ENCODE measurements around the gene RBMS2. TPM values are rescaled to one million over a fixed set of nuclear protein-coding genes. Genes with fewer than 3 reads are reported as not detected.
A peak's percentile ranks its signal among the peaks of the same experiment; 100 is the strongest.
"Not testable (repeated sequence)": the region's sequence is repeated elsewhere in the genome, so short reads cannot be mapped to it uniquely, and the experiment has no call there.

The RBMS2 gene
- total and polyA plus RNA-seq, 7 experiments from 2014 or later = 0.81 to 12.8 (median 5.1) TPM

GRCh38 chr12:56565510-56566101 lies 44.0 kb downstream of the RBMS2 start:
- CTCF ChIA-PET = interaction anchor here (0.6 to 1.4 kb wide), 3 partner anchors 15 to 52 kb away, joined by 3 to 6 read pairs (median 3); no protein-coding TSS in a partner anchor
- POLR2A ChIA-PET = no interaction called here
- Histone ChIP-seq H3K4me1 (ENCODE audit: control insufficient read depth in 2 of 2, insufficient read depth in 2 of 2, low read length in 2 of 2) (peaks cover 8 to 21% of the 10 kb centered on the region in 2 donors), H3K36me3 (ENCODE audit: control insufficient read depth in 2 of 3, insufficient read depth in 3 of 3, low read length in 3 of 3) (no peaks in the 10 kb centered on the region), H3K9me3 (ENCODE audit: control insufficient read depth in 2 of 3, low read length in 3 of 3) (no peaks in the 10 kb centered on the region), H3K27ac (ENCODE audit: low read depth, low read length) (peak overlapping the region; percentile 33), H3K4me3 (ENCODE audit: low read length) (peak overlapping the region; percentile 38), H3K27me3 (ENCODE audit: control insufficient read depth in 2 of 2, insufficient read depth in 2 of 2, low read length in 2 of 2) (no peaks in the 10 kb centered on the region)
- intact Hi-C loops (cut with micrococcal nuclease) = no loop called here
- Mint-ChIP-seq H3K9me3 (no peaks in the 10 kb centered on the region), H3K36me3 (no peaks in the 10 kb centered on the region), H3K27ac (peak overlapping the region in 8 of 9 donors; percentile 20 to 77 (median 56)), H3K27me3 (no peaks in the 10 kb centered on the region), H3K4me1 (peaks cover 20 to 31% (median 28%) of the 10 kb centered on the region in 7 donors), H3K4me3 (peak overlapping the region; percentile 45 to 79 (median 64))
- DNase-seq = peak in 4 of 9 donors; percentile 15 to 39 (median 24)
- ATAC-seq = peak; percentile 40

GRCh38 chr12:56568146-56568545 lies 46.5 kb downstream of the RBMS2 start:
- POLR2A ChIA-PET = interaction anchor here (0.6 kb wide), 1 partner anchor 47 kb away, joined by 5 read pairs; no protein-coding TSS in a partner anchor

GRCh38 chr12:56571121-56571520 lies 49.5 kb downstream of the RBMS2 start:
- POLR2A ChIA-PET = interaction anchor here (0.6 to 1.9 kb wide), 3 partner anchors 67 to 1020 kb away, joined by 3 to 6 read pairs (median 4); partner anchors contain the start of gene ATP5F1B
- peaks cover 0 to 22% of the 10 kb centered on the region in 2 donors for H3K4me1 ChIP-seq (ENCODE audit: control insufficient read depth in 2 of 2, insufficient read depth in 2 of 2, low read length in 2 of 2)
- H3K36me3 Mint-ChIP-seq = no peaks in the 10 kb centered on the region

More at GRCh38 chr12:56568146-56568545, 46.5 kb downstream of the RBMS2 start:
- Histone ChIP-seq H3K9me3 (ENCODE audit: control insufficient read depth in 2 of 3, low read length in 3 of 3) (no peaks in the 10 kb centered on the region), H3K4me3 (ENCODE audit: low read length) (no peak overlapping the region), H3K27me3 (ENCODE audit: control insufficient read depth in 2 of 2, insufficient read depth in 2 of 2, low read length in 2 of 2) (no peaks in the 10 kb centered on the region), H3K27ac (ENCODE audit: low read depth, low read length) (no peak overlapping the region), H3K36me3 (ENCODE audit: control insufficient read depth in 2 of 3, insufficient read depth in 3 of 3, low read length in 3 of 3) (no peaks in the 10 kb centered on the region), H3K4me1 (ENCODE audit: control insufficient read depth in 2 of 2, insufficient read depth in 2 of 2, low read length in 2 of 2) (peaks cover 8 to 31% of the 10 kb centered on the region in 2 donors)
- Mint-ChIP-seq H3K36me3 (no peaks in the 10 kb centered on the region), H3K27me3 (no peaks in the 10 kb centered on the region), H3K9me3 (no peaks in the 10 kb centered on the region), H3K4me1 (peaks cover 20 to 41% (median 34%) of the 10 kb centered on the region in 7 donors), H3K27ac (no peak overlapping the region), H3K4me3 (no peak overlapping the region)
- intact Hi-C loops (cut with micrococcal nuclease) = no loop called here
- ATAC-seq (no peak), DNase-seq (no peak)
- CTCF ChIA-PET = interaction anchor here (1.1 kb wide), 1 partner anchor 47 kb away, joined by 3 read pairs; no protein-coding TSS in a partner anchor

GRCh38 chr12:56572288-56572687 lies 50.7 kb downstream of the RBMS2 start:
- no peaks in the 10 kb centered on the region for H3K9me3 ChIP-seq (ENCODE audit: control insufficient read depth in 2 of 3, low read length in 3 of 3)
- ChIA-PET POLR2A (interaction anchor here (1.6 kb wide), 1 partner anchor 9 kb away, joined by 5 read pairs; no protein-coding TSS in a partner anchor), CTCF (interaction anchor here (0.6 to 4.3 kb wide), 4 partner anchors 9 to 94 kb away, joined by 3 to 39 read pairs (median 4); no protein-coding TSS in a partner anchor)
- ATAC-seq (no peak), DNase-seq (no peak)
- peaks cover 0 to 22% of the 10 kb centered on the region in 2 donors for H3K4me1 ChIP-seq (ENCODE audit: control insufficient read depth in 2 of 2, insufficient read depth in 2 of 2, low read length in 2 of 2)
- no peaks in the 10 kb centered on the region for H3K27me3 ChIP-seq (ENCODE audit: control insufficient read depth in 2 of 2, insufficient read depth in 2 of 2, low read length in 2 of 2)
- H3K4me1 Mint-ChIP-seq = peaks cover 7 to 27% (median 21%) of the 10 kb centered on the region in 7 donors
- H3K4me3 ChIP-seq (ENCODE audit: low read length) = no peak overlapping the region
- no peak overlapping the region for H3K27ac ChIP-seq (ENCODE audit: low read depth, low read length)
- peaks cover 0 to 1% (median 0%) of the 10 kb centered on the region in 11 donors for H3K9me3 Mint-ChIP-seq
- H3K27ac Mint-ChIP-seq = peak overlapping the region in 1 of 9 donors; percentile 84
- no peaks in the 10 kb centered on the region for H3K27me3 Mint-ChIP-seq
- intact Hi-C loops (cut with micrococcal nuclease) = loop anchor here in 1 of 2 donors (2.0 to 10.0 kb wide), 2 partner anchors 65 to 377 kb away; no protein-coding TSS in a partner anchor
- H3K4me3 Mint-ChIP-seq = no peak overlapping the region
- H3K36me3 Mint-ChIP-seq = no peaks in the 10 kb centered on the region
- no peaks in the 10 kb centered on the region for H3K36me3 ChIP-seq (ENCODE audit: control insufficient read depth in 2 of 3, insufficient read depth in 3 of 3, low read length in 3 of 3)

More at GRCh38 chr12:56571121-56571520, 49.5 kb downstream of the RBMS2 start:
- intact Hi-C loops (cut with micrococcal nuclease) = loop anchor here in 1 of 2 donors (10.0 kb wide), 1 partner anchor 376 kb away; no protein-coding TSS in a partner anchor
- DNase-seq (no peak), ATAC-seq (no peak)
- Histone ChIP-seq H3K27me3 (ENCODE audit: control insufficient read depth in 2 of 2, insufficient read depth in 2 of 2, low read length in 2 of 2) (no peaks in the 10 kb centered on the region), H3K4me3 (ENCODE audit: low read length) (no peak overlapping the region), H3K36me3 (ENCODE audit: control insufficient read depth in 2 of 3, insufficient read depth in 3 of 3, low read length in 3 of 3) (no peaks in the 10 kb centered on the region), H3K9me3 (ENCODE audit: control insufficient read depth in 2 of 3, low read length in 3 of 3) (no peaks in the 10 kb centered on the region), H3K27ac (ENCODE audit: low read depth, low read length) (no peak overlapping the region)
- CTCF ChIA-PET = interaction anchor here (0.6 to 3.0 kb wide), 4 partner anchors 31 to 59 kb away, joined by 4 to 28 read pairs (median 8); no protein-coding TSS in a partner anchor
- Mint-ChIP-seq H3K27me3 (no peaks in the 10 kb centered on the region), H3K4me3 (peak overlapping the region in 2 of 10 donors; percentile 23 to 49), H3K9me3 (peaks cover 0 to 1% (median 0%) of the 10 kb centered on the region in 11 donors), H3K27ac (peak overlapping the region in 3 of 9 donors; percentile 15 to 67 (median 28)), H3K4me1 (peaks cover 9 to 31% (median 23%) of the 10 kb centered on the region in 7 donors)

GRCh38 chr12:56574210-56574609 lies 52.6 kb downstream of the RBMS2 start:
- H3K9me3 ChIP-seq (ENCODE audit: control insufficient read depth in 2 of 3, low read length in 3 of 3) = no peaks in the 10 kb centered on the region
- ChIA-PET CTCF (interaction anchor here (0.8 to 4.3 kb wide), 6 partner anchors 21 to 62 kb away, joined by 3 to 39 read pairs (median 5); no protein-coding TSS in a partner anchor), POLR2A (interaction anchor here (1.9 kb wide), 1 partner anchor 52 kb away, joined by 11 read pairs; the partner anchor contains the start of gene RBMS2)
- peaks cover 0 to 1% (median 0%) of the 10 kb centered on the region in 11 donors for H3K9me3 Mint-ChIP-seq
- ATAC-seq (no peak), DNase-seq (no peak)
- no peak overlapping the region for H3K27ac Mint-ChIP-seq
- H3K4me3 Mint-ChIP-seq = no peak overlapping the region
- no peak overlapping the region for H3K4me3 ChIP-seq (ENCODE audit: low read length)
- intact Hi-C loops (cut with micrococcal nuclease) = loop anchor here in 1 of 2 donors (10.0 kb wide), 1 partner anchor 379 kb away; no protein-coding TSS in a partner anchor
- peaks cover 0 to 21% of the 10 kb centered on the region in 2 donors for H3K4me1 ChIP-seq (ENCODE audit: control insufficient read depth in 2 of 2, insufficient read depth in 2 of 2, low read length in 2 of 2)
- no peaks in the 10 kb centered on the region for H3K36me3 Mint-ChIP-seq
- H3K4me1 Mint-ChIP-seq = peaks cover 7 to 22% (median 18%) of the 10 kb centered on the region in 7 donors
- no peaks in the 10 kb centered on the region for H3K27me3 Mint-ChIP-seq
- no peaks in the 10 kb centered on the region for H3K27me3 ChIP-seq (ENCODE audit: control insufficient read depth in 2 of 2, insufficient read depth in 2 of 2, low read length in 2 of 2)
- no peaks in the 10 kb centered on the region for H3K36me3 ChIP-seq (ENCODE audit: control insufficient read depth in 2 of 3, insufficient read depth in 3 of 3, low read length in 3 of 3)
- no peak overlapping the region for H3K27ac ChIP-seq (ENCODE audit: low read depth, low read length)

- H3K4me3 ChIP-seq (ENCODE audit: low read length); H3K9me3 Mint-ChIP-seq; H3K9me3 ChIP-seq (ENCODE audit: control insufficient read depth in 2 of 3, low read length in 3 of 3); POLR2A ChIA-PET; H3K27ac ChIP-seq (ENCODE audit: low read depth, low read length); H3K4me3 Mint-ChIP-seq; H3K27me3 Mint-ChIP-seq; DNase-seq; ATAC-seq; H3K27me3 ChIP-seq (ENCODE audit: control insufficient read depth in 2 of 2, insufficient read depth in 2 of 2, low read length in 2 of 2); H3K36me3 Mint-ChIP-seq; H3K36me3 ChIP-seq (ENCODE audit: control insufficient read depth in 2 of 3, insufficient read depth in 3 of 3, low read length in 3 of 3); H3K27ac Mint-ChIP-seq: not testable (repeated sequence)
- intact Hi-C loops (cut with micrococcal nuclease) = loop anchor here in 1 of 2 donors (10.0 kb wide), 1 partner anchor 382 kb away; no protein-coding TSS in a partner anchor
- H3K4me1 Mint-ChIP-seq = peaks cover 7 to 21% (median 12%) of the 10 kb centered on the region in 7 donors
- H3K4me1 ChIP-seq (ENCODE audit: control insufficient read depth in 2 of 2, insufficient read depth in 2 of 2, low read length in 2 of 2) = peaks cover 8 to 12% of the 10 kb centered on the region in 2 donors
- CTCF ChIA-PET = interaction anchor here (0.6 to 3.2 kb wide), 6 partner anchors 18 to 73 kb away, joined by 3 to 10 read pairs (median 4); no protein-coding TSS in a partner anchor
Measured at GRCh38 chr12:56577248-56577647, 55.6 kb downstream of the RBMS2 start.
